MCF 10A (cell line): Measurements from ENCODE around the gene CAMK1D. TPM values are rescaled to one million over a fixed set of nuclear protein-coding genes. Genes with fewer than 3 reads are reported as not detected.

Source experiments
- BruUV-seq: library from RNA; stranded (reverse); fragments of 400-500 nt; replicated peaks from 2 replicates; lab custom pipeline; 2021; lab: Mats Ljungman, UMichigan
- CTCF ChIA-PET: fragments of 300-600 bp; sonication (Branson Sonifier 250); formaldehyde crosslinking; extraction: SDS; loops from one replicate; lab custom pipeline; 2021; ENCODE audit warnings: antibody characterized with exemption, inconsistent platforms; lab: Yijun Ruan, JAX
- POLR2A ChIA-PET: fragments of 300-600, 350-650 bp; sonication (Branson Sonifier 250); formaldehyde crosslinking; extraction: SDS; loops from one replicate; lab custom pipeline; 2020; ENCODE audit warnings: antibody characterized with exemption, inconsistent platforms; lab: Yijun Ruan, JAX
- DNase-seq: peaks from one replicate; pipeline ENCODE4 v3.0.0-alpha.2; 2018; ENCODE audit not compliant: unreplicated experiment
- H3K27ac Mint-ChIP-seq: one replicate; pipeline ENCODE4 v1.8.0; 2022; ENCODE audit warnings: mild to moderate bottlenecking, low read depth, mixed read lengths; ENCODE audit not compliant: unreplicated experiment
- H3K27me3 Mint-ChIP-seq: one replicate; pipeline ENCODE4 v1.8.0; 2022; ENCODE audit warnings: mixed read lengths; ENCODE audit not compliant: insufficient read depth, unreplicated experiment
- H3K36me3 Mint-ChIP-seq: one replicate; pipeline ENCODE4 v1.8.0; 2022; ENCODE audit warnings: mild to moderate bottlenecking, moderate library complexity, mixed read lengths; ENCODE audit not compliant: insufficient read depth, unreplicated experiment
- H3K4me1 Mint-ChIP-seq: one replicate; pipeline ENCODE4 v1.8.0; 2022; ENCODE audit warnings: mixed read lengths; ENCODE audit not compliant: insufficient read depth, unreplicated experiment
- H3K4me3 Mint-ChIP-seq: one replicate; pipeline ENCODE4 v1.8.0; 2022; ENCODE audit warnings: mild to moderate bottlenecking, moderate library complexity, mixed read lengths; ENCODE audit not compliant: unreplicated experiment
- H3K9me3 Mint-ChIP-seq: one replicate; pipeline ENCODE4 v1.8.0; 2022; ENCODE audit warnings: mixed read lengths; ENCODE audit not compliant: unreplicated experiment
- CTCF ChIP-seq: fragments of 200-600 bp; IDR thresholded peaks from one replicate; pipeline ENCODE4 v1.8.0; 2022; ENCODE audit warnings: antibody characterized with exemption, mild to moderate bottlenecking; ENCODE audit not compliant: unreplicated experiment
- intact Hi-C: fragments of 100-400 bp; cut with micrococcal nuclease; formaldehyde crosslinking; loops from 2 replicates; pipeline ENCODE4 v1.14.1; 2022
- total RNA-seq: library from RNA; stranded (reverse); gene quantifications from 2 replicates; pipeline ENCODE4 v1.2.3, GENCODE V29; 2022

Gene CAMK1D
- total RNA-seq, 1 experiment from 2014 or later, result 1.7 TPM

DNA sequence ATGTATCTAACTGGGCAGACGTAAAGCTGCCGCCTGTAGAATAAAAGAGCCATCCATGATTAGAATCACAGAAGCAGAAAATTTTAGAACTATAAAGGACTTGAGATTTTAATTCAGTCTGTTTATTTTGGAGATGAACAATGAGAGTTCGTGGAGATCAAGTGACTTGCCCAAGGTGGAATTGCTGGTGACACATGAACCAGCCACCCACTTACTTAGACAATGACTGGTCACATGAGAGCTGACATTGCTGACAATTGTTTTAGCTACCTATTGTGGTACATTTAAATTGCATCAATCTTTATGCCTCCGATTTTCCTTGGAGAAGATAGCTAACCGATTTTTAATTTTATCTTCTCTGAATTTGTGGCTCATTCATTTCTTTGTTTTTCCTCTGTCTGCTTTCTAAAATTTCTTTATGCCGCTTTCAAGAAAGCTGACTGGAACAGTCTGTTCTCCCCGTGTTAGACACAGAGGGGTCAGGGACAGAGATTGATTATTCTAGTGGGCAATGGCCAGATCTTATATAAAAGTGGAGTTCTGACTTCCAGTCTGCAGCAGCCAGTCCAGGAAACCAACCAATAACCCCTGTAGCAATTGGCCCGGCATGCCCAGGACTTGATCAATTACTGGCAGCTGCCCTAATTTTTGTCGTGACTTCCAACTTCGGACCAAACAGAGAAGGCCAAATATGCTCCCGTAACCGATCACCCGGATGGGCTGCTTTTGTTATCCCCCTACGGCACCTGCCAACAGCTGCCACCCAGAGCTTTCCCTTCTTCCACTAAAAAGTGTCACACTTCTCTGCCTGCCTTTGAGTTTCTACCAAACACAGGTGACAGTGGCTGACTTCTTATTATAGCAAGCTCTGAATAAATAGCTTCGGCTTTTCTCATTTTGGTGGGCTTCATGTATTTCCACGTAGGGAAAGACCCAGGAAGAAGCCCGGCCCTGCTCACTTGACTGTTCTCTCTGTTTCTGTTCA is 241.6 kb downstream of the CAMK1D start:
- no peaks in the 10 kb centered on the region for H3K27me3 Mint-ChIP-seq
- POLR2A ChIA-PET, result interaction anchor here (1.3 to 1.4 kb wide), 2 partner anchors 9 to 10 kb away, joined by 3 read pairs; no protein-coding TSS in a partner anchor
- CTCF ChIA-PET, result interaction anchor here (0.5 to 1.5 kb wide), 5 partner anchors 9 to 484 kb away, joined by 3 to 6 read pairs (median 3); no protein-coding TSS in a partner anchor

DNA sequence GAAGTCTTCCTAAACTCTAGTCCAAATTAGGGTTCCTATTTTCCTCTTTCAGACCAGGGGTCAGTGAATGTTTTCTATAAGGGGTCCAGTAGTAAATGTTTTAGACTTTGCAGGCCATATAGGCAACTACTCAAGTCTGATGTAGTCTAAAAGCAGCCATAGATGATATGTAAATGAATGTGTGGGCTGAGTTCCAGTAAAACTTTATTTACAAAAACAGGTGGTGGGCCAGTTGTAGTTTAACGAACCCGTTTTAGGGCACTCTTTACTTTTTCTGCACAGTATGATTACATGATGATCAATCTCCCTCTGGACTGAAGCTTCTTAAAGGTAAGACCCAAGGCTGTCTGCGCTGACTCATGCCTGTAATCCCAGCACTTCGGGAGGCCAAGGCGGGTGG is 243.6 kb downstream of the CAMK1D start:
- Mint-ChIP-seq H3K4me1 (peaks cover 8% of the 10 kb centered on the region), H3K27me3 (no peaks in the 10 kb centered on the region), H3K36me3 (no peaks in the 10 kb centered on the region), H3K27ac (no peak overlapping the region), H3K9me3 (no peaks in the 10 kb centered on the region), H3K4me3 (no peak overlapping the region)
- ChIA-PET POLR2A (no interaction called here), CTCF (no interaction called here)
- TF ChIP-seq CTCF, result no peak
- BruUV-seq, result no TSS peak
- DNase-seq, result no peak
- intact Hi-C loops, result no loop called here

More for the DNA sequence above, 241.6 kb downstream of the CAMK1D start:
- no peak for TF ChIP-seq CTCF
- Mint-ChIP-seq H3K36me3 (no peaks in the 10 kb centered on the region), H3K4me3 (no peak overlapping the region), H3K27ac (no peak overlapping the region), H3K4me1 (peaks cover 23% of the 10 kb centered on the region), H3K9me3 (no peaks in the 10 kb centered on the region)
- intact Hi-C loops, result no loop called here
- no peak for DNase-seq
- BruUV-seq, result no TSS peak

GRCh38 chr10:12594448-12594944 is 245.1 kb downstream of the CAMK1D start:
- no peak for DNase-seq
- Mint-ChIP-seq H3K27me3 (no peaks in the 10 kb centered on the region), H3K9me3 (no peaks in the 10 kb centered on the region), H3K27ac (no peak overlapping the region), H3K4me1 (no peaks in the 10 kb centered on the region), H3K4me3 (no peak overlapping the region), H3K36me3 (no peaks in the 10 kb centered on the region)
- BruUV-seq, result no TSS peak
- intact Hi-C loops, result no loop called here
- TF ChIP-seq CTCF, result no peak
- CTCF ChIA-PET, result interaction anchor here (0.5 kb wide), 1 partner anchor 268 kb away, joined by 4 read pairs; no protein-coding TSS in a partner anchor
- POLR2A ChIA-PET, result interaction anchor here (0.6 kb wide), 1 partner anchor 312 kb away, joined by 3 read pairs; no protein-coding TSS in a partner anchor
